ENCODE data around the gene PRR27. TPM values are rescaled to one million over a fixed set of nuclear protein-coding genes. Genes with fewer than 3 reads are reported as not detected.

The PRR27 gene
- total and polyA plus RNA-seq, 9 of the 15 experiments (the other 6 are each of a cell fraction or from before 2014, with no cell fraction given) = not detected

DNA sequence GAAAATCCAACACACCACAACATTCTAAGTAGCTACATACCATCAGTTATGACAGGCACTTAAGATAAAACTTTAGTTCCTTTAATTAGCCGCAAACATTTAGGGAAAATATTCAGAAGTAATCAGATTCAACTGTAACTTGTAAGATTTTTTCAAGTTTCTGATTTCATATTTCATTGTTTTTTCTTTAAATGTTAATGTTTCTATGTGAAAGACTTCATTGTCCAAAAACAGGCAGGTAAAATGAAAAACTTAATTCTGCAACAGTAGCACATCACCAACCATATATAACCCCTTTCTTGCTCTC lies 29.9 kb downstream of the PRR27 start (continued):
- TF ChIP-seq, protein P1, sequence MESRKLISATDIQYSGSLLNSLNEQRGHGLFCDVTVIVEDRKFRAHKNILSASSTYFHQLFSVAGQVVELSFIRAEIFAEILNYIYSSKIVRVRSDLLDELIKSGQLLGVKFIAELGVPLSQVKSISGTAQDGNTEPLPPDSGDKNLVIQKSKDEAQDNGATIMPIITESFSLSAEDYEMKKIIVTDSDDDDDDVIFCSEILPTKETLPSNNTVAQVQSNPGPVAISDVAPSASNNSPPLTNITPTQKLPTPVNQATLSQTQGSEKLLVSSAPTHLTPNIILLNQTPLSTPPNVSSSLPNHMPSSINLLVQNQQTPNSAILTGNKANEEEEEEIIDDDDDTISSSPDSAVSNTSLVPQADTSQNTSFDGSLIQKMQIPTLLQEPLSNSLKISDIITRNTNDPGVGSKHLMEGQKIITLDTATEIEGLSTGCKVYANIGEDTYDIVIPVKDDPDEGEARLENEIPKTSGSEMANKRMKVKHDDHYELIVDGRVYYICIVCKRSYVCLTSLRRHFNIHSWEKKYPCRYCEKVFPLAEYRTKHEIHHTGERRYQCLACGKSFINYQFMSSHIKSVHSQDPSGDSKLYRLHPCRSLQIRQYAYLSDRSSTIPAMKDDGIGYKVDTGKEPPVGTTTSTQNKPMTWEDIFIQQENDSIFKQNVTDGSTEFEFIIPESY (CRISPR knock-in tag; IDR thresholded peaks at IDR 0.05) = no peak
- TF ChIP-seq SRF (CRISPR knock-in tag; IDR thresholded peaks at IDR 0.05) = no peak
- TF ChIP-seq SMARCC2 (IDR thresholded peaks at IDR 0.05; ENCODE audit: low read depth) = no peak
- TF ChIP-seq E2F8 (IDR thresholded peaks at IDR 0.05; ENCODE audit: low read depth, partially characterized antibody) = no peak
- no peak for TF ChIP-seq CBFA2T3 (IDR thresholded peaks at IDR 0.05)
- TF ChIP-seq ZBTB2 (IDR thresholded peaks at IDR 0.05) = no peak
- TF ChIP-seq HDAC6 (IDR thresholded peaks at IDR 0.05; ENCODE audit: low read depth, low read length) = no peak
- TF ChIP-seq, protein P2, sequence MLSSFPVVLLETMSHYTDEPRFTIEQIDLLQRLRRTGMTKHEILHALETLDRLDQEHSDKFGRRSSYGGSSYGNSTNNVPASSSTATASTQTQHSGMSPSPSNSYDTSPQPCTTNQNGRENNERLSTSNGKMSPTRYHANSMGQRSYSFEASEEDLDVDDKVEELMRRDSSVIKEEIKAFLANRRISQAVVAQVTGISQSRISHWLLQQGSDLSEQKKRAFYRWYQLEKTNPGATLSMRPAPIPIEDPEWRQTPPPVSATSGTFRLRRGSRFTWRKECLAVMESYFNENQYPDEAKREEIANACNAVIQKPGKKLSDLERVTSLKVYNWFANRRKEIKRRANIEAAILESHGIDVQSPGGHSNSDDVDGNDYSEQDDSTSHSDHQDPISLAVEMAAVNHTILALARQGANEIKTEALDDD (IDR thresholded peaks at IDR 0.05) = no peak
